Calu3 (cell line): ENCODE results near the gene ITPR2. TPM values are rescaled to one million over a fixed set of nuclear protein-coding genes. Genes with fewer than 3 reads are reported as not detected.
"Not testable (repeated sequence)": the region's sequence is repeated elsewhere in the genome, so short reads cannot be mapped to it uniquely, and the experiment has no call there.

Source experiments
- BruUV-seq: library from RNA; stranded (reverse); fragments of 400-500 nt; replicated peaks from 2 replicates; lab custom pipeline; 2021; lab: Mats Ljungman, UMichigan
- CTCF ChIA-PET: fragments of 300-600 bp; sonication (Branson Sonifier 250); formaldehyde crosslinking; loops from one replicate; lab custom pipeline; 2022; ENCODE audit warnings: antibody characterized with exemption; lab: Charles Lee
- DNase-seq: peaks from one replicate; pipeline ENCODE4 v3.0.0; 2022
- H3K27ac Mint-ChIP-seq: one replicate; pipeline ENCODE4 v1.8.0; 2022; ENCODE audit warnings: mixed read lengths; ENCODE audit not compliant: unreplicated experiment
- H3K27me3 Mint-ChIP-seq: one replicate; pipeline ENCODE4 v1.8.0; 2022; ENCODE audit warnings: mixed read lengths; ENCODE audit not compliant: unreplicated experiment
- H3K36me3 Mint-ChIP-seq: one replicate; pipeline ENCODE4 v1.8.0; 2022; ENCODE audit warnings: mild to moderate bottlenecking, moderate library complexity, mixed read lengths; ENCODE audit not compliant: insufficient read depth, unreplicated experiment
- H3K4me1 Mint-ChIP-seq: one replicate; pipeline ENCODE4 v1.8.0; 2022; ENCODE audit warnings: mild to moderate bottlenecking, low read depth, mixed read lengths; ENCODE audit not compliant: unreplicated experiment
- H3K4me3 Mint-ChIP-seq: one replicate; pipeline ENCODE4 v1.8.0; 2022; ENCODE audit warnings: mild to moderate bottlenecking, low read depth, moderate library complexity, mixed read lengths; ENCODE audit not compliant: unreplicated experiment
- H3K9me3 Mint-ChIP-seq: one replicate; pipeline ENCODE4 v1.8.0; 2022; ENCODE audit warnings: low read depth, mixed read lengths; ENCODE audit not compliant: unreplicated experiment
- intact Hi-C: fragments of 100-400 bp; cut with micrococcal nuclease; formaldehyde crosslinking; loops from one replicate; pipeline ENCODE4 v1.10.0; 2022; ENCODE audit not compliant: unreplicated experiment
- total RNA-seq: library from RNA; stranded (reverse); gene quantifications from 2 replicates; pipeline ENCODE4 v1.2.3, GENCODE V29; 2022
- TF ChIP-seq, protein P1 (sequence below): fragments of 200-600 bp; IDR thresholded peaks from one replicate; pipeline ENCODE4 v1.8.0; 2022; ENCODE audit warnings: antibody characterized with exemption; ENCODE audit not compliant: unreplicated experiment

The ITPR2 gene
- total RNA-seq, 1 experiment from 2014 or later: 2.5 TPM

DNA sequence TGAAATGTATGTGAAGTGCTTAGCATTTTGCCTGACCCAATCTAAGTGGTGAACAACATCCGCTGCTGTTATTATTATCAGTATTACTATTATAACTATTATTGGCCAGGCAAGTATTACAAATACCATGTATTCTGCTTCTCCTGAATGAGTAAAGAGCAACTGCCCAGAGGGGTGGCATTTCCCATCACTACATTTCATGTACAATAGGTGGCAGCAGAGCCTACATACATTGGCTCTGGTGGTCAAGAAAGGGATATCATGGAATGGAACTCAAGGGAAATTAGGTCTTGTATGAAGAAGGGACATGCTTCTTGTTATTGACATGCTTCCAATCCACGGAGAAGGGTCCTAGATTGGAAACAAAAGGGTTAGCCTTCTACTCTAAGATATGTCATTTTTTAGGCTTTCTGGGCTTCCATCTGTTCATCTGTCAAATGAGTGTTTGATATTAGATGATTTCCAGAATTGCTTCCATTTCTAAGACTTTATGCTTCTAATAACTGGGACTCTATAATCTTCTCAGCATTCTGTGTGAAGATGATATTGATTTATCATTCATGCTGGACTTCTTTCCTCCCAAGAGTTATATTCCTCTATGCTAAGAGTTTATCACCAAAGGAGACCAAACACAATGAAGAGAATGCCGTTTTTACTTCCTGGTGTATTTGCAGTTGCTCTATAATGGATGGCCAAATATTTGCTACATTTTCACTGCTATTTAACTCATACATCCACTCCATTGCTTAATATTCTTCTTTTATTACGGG is 398.5 kb downstream of the ITPR2 start:
- H3K27me3 Mint-ChIP-seq: no peaks in the 10 kb centered on the region
- TF ChIP-seq, protein P1, sequence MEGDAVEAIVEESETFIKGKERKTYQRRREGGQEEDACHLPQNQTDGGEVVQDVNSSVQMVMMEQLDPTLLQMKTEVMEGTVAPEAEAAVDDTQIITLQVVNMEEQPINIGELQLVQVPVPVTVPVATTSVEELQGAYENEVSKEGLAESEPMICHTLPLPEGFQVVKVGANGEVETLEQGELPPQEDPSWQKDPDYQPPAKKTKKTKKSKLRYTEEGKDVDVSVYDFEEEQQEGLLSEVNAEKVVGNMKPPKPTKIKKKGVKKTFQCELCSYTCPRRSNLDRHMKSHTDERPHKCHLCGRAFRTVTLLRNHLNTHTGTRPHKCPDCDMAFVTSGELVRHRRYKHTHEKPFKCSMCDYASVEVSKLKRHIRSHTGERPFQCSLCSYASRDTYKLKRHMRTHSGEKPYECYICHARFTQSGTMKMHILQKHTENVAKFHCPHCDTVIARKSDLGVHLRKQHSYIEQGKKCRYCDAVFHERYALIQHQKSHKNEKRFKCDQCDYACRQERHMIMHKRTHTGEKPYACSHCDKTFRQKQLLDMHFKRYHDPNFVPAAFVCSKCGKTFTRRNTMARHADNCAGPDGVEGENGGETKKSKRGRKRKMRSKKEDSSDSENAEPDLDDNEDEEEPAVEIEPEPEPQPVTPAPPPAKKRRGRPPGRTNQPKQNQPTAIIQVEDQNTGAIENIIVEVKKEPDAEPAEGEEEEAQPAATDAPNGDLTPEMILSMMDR: peak; percentile 78
- H3K36me3 Mint-ChIP-seq: no peaks in the 10 kb centered on the region
- CTCF ChIA-PET: no interaction called here
- no peak overlapping the region for H3K27ac Mint-ChIP-seq
- H3K4me1 Mint-ChIP-seq: peaks cover 11% of the 10 kb centered on the region
- DNase-seq: peak; percentile 34
- no TSS peak for BruUV-seq
- intact Hi-C loops: loop anchor here (1.0 kb wide), 2 partner anchors 180 to 217 kb away; no protein-coding TSS in a partner anchor
- H3K9me3 Mint-ChIP-seq: no peaks in the 10 kb centered on the region
- H3K4me3 Mint-ChIP-seq: no peak overlapping the region

DNA sequence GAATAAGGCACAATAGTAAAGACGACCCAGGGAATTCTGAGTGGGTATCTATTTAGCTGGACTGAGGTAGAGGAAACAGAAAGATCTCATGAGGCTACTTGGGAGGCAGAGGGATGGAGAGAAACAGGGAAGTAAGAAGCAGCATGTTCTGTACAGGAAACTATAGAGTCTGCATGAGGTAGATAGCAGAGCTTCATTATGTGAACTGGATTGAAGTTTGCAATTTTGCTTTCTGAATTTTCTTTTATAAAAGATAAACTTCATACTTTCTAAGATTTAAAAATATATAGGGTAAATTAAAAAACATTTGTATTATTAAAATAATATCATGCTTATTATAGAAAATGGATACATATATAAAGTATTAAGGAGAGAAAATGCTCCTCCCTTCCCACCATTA is 399.3 kb downstream of the ITPR2 start:
- peaks cover 11% of the 10 kb centered on the region for H3K4me1 Mint-ChIP-seq
- H3K9me3 Mint-ChIP-seq, H3K36me3 Mint-ChIP-seq, H3K4me3 Mint-ChIP-seq, H3K27me3 Mint-ChIP-seq, DNase-seq, CTCF ChIA-PET, H3K27ac Mint-ChIP-seq, BruUV-seq: not testable (repeated sequence)
- intact Hi-C loops: loop anchor here (1.0 kb wide), 2 partner anchors 181 to 218 kb away; no protein-coding TSS in a partner anchor

DNA sequence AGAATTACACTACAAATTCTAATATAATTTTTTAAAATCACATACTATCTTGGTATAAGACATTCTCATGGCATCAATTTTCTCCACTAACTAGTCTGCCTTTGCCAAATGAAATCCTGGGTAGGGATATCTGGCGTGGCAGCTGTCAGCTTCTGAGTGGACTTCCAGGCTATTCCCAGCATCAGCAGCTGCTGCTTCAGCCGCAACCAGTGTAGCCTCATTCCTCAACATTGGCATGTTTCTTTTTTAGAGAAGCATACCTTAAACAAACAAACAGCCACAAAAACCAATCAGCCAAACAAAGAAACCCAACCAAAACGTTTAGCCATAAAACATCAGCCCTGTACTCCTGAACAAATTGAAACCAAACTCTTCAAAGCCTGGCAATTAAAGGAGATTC is 401.8 kb downstream of the ITPR2 start:
- CTCF ChIA-PET: no interaction called here
- H3K27ac Mint-ChIP-seq: no peak overlapping the region
- H3K9me3 Mint-ChIP-seq: no peaks in the 10 kb centered on the region
- H3K4me1 Mint-ChIP-seq: peaks cover 11% of the 10 kb centered on the region
- no TSS peak for BruUV-seq
- H3K36me3 Mint-ChIP-seq: no peaks in the 10 kb centered on the region
- TF ChIP-seq, protein P1: no peak
- no peaks in the 10 kb centered on the region for H3K27me3 Mint-ChIP-seq
- intact Hi-C loops: no loop called here
- no peak overlapping the region for H3K4me3 Mint-ChIP-seq
- DNase-seq: no peak

DNA sequence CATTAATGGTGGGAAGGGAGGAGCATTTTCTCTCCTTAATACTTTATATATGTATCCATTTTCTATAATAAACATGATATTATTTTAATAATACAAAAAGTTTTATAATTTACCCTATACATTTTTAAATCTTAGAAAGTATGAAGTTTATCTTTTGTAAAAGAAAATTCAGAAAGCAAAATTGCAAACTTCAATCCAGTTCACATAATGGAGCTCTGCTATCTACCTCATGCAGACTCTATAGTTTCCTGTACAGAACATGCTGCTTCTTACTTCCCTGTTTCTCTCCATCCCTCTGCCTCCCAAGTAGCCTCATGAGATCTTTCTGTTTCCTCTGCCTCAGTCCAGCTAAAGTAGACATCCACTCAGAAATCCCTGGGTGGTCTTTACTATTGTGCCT is 402.4 kb downstream of the ITPR2 start:
- DNase-seq, H3K36me3 Mint-ChIP-seq, intact Hi-C loops, H3K9me3 Mint-ChIP-seq, CTCF ChIA-PET, H3K4me3 Mint-ChIP-seq, H3K27me3 Mint-ChIP-seq, BruUV-seq, H3K27ac Mint-ChIP-seq: not testable (repeated sequence)
- peaks cover 11% of the 10 kb centered on the region for H3K4me1 Mint-ChIP-seq

DNA sequence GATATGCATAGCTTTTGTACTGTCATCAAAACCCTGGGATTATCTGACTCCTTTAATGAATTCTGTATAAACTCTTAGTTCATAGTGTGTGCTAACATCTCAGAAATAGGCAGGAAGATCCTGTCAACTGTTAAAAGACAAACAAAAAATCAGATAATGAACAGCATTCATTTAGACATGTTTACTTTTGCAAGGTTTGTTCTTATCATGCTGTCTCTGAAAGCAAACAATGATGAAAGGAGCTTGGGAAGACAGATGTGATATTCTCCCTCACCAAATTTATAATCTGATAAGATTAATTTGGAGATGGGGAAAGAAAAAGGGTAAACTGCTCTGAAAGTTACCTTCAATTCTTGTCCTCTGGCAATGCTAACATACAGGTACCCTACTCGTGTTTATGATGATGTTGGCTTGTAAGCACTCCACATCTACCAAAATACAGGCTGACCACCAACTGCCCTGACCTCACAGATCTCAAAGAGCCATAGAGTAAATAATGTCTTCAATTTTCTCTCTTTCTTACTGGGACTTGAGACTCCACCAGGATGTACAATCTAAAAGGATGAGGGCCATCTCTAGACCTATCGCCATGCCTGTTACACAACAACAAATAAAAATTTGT is 403.8 kb downstream of the ITPR2 start:
- no peaks in the 10 kb centered on the region for H3K27me3 Mint-ChIP-seq
- CTCF ChIA-PET: interaction anchor here (1.0 kb wide), 1 partner anchor 188 kb away, joined by 3 read pairs; no protein-coding TSS in a partner anchor
- no peak overlapping the region for H3K4me3 Mint-ChIP-seq
- no peak overlapping the region for H3K27ac Mint-ChIP-seq
- BruUV-seq: no TSS peak
- no peaks in the 10 kb centered on the region for H3K9me3 Mint-ChIP-seq
- intact Hi-C loops: no loop called here
- no peaks in the 10 kb centered on the region for H3K36me3 Mint-ChIP-seq
- no peaks in the 10 kb centered on the region for H3K4me1 Mint-ChIP-seq
- no peak for DNase-seq
- TF ChIP-seq, protein P1: no peak
